A673 (cell line): ENCODE results near the gene MUC20. TPM values are rescaled to one million over a fixed set of nuclear protein-coding genes. Genes with fewer than 3 reads are reported as not detected.

Experiments
- BruUV-seq: library from RNA; stranded (reverse); fragments of 400-500 nt; replicated peaks from 2 replicates; lab custom pipeline; 2021; lab: Mats Ljungman, UMichigan
- CTCF ChIA-PET: fragments of 300-600 bp; sonication (Branson Sonifier 250); formaldehyde crosslinking; loops from one replicate; lab custom pipeline; 2022; ENCODE audit warnings: antibody characterized with exemption; lab: Charles Lee
- POLR2A ChIA-PET: fragments of 300-600 bp; sonication (Branson Sonifier 250); formaldehyde crosslinking; loops from one replicate; lab custom pipeline; 2022; ENCODE audit warnings: antibody characterized with exemption; ENCODE audit not compliant: low non-redundant PET; lab: Charles Lee
- DNase-seq: peaks from one replicate; pipeline ENCODE4 v3.0.0-alpha.2; 2015; ENCODE audit warnings: low spot score
- H3K27ac ChIP-seq: fragments of 200-600 bp; sonication (generic); 2 replicates; pipeline ENCODE4 v1.5.1; 2016; ENCODE audit warnings: mixed run types, low read depth, mild to moderate bottlenecking, mixed read lengths, antibody characterized with exemption, low read length; ENCODE audit not compliant: poor library complexity, severe bottlenecking
- H3K27me3 ChIP-seq: fragments of 200-600 bp; sonication (generic); replicated peaks from 2 replicates; pipeline ENCODE4 v1.6.1; 2017; ENCODE audit warnings: mixed run types, low read depth, mild to moderate bottlenecking, mixed read lengths, antibody characterized with exemption, low read length; ENCODE audit not compliant: insufficient read depth, poor library complexity
- H3K36me3 ChIP-seq: fragments of 200-600 bp; sonication (generic); 2 replicates; pipeline ENCODE4 v1.6.1; 2016; ENCODE audit warnings: mixed run types, mild to moderate bottlenecking, mixed read lengths, antibody characterized with exemption, low read length; ENCODE audit not compliant: insufficient read depth, poor library complexity, severe bottlenecking
- H3K4me1 ChIP-seq: fragments of 200-600 bp; sonication (generic); 2 replicates; pipeline ENCODE4 v1.6.1; 2017; ENCODE audit warnings: mixed run types, mild to moderate bottlenecking, mixed read lengths, antibody characterized with exemption, low read length; ENCODE audit not compliant: insufficient read depth, poor library complexity, severe bottlenecking
- H3K4me3 ChIP-seq: fragments of 200-600 bp; sonication (generic); 2 replicates; pipeline ENCODE4 v1.5.1; 2016; ENCODE audit warnings: low read depth, mixed run types, mild to moderate bottlenecking, mixed read lengths, low read length; ENCODE audit not compliant: poor library complexity, severe bottlenecking
- H3K9me3 ChIP-seq: fragments of 200-600 bp; sonication (generic); 2 replicates; pipeline ENCODE4 v1.6.1; 2016; ENCODE audit warnings: mixed run types, low read depth, mild to moderate bottlenecking, mixed read lengths, antibody characterized with exemption, low read length; ENCODE audit not compliant: poor library complexity, severe bottlenecking
- CTCF ChIP-seq: fragments of 300-800, 200-600 bp; sonication (generic); conservative IDR thresholded peaks from 2 replicates; pipeline ENCODE4 v1.5.1; 2017; ENCODE audit warnings: low read depth, mild to moderate bottlenecking, antibody characterized with exemption, low read length, moderate library complexity, mixed read lengths
- EZH2 ChIP-seq: fragments of 200-600 bp; sonication (generic); IDR thresholded peaks from 2 replicates; pipeline ENCODE4 v1.6.1; 2017; ENCODE audit warnings: borderline replicate concordance, low read depth, mild to moderate bottlenecking, mixed read lengths, antibody characterized with exemption, low read length; ENCODE audit not compliant: poor library complexity, severe bottlenecking
- intact Hi-C: fragments of 100-400 bp; cut with micrococcal nuclease; formaldehyde crosslinking; loops from one replicate; pipeline ENCODE4 v1.10.0; 2022; ENCODE audit not compliant: unreplicated experiment
- total RNA-seq: library from RNA; stranded (reverse); gene quantifications from 2 replicates; pipeline ENCODE4 v1.2.3, GENCODE V29; 2021

The MUC20 gene
- total RNA-seq, 1 experiment from 2014 or later, result 1.1 TPM

GRCh38 chr3:195754906-195755305 is 34.1 kb downstream of the MUC20 start:
- Histone ChIP-seq H3K27ac (no peak overlapping the region), H3K4me1 (no peaks in the 10 kb centered on the region), H3K27me3 (peaks cover 25% of the 10 kb centered on the region), H3K36me3 (no peaks in the 10 kb centered on the region), H3K4me3 (no peak overlapping the region), H3K9me3 (no peaks in the 10 kb centered on the region)
- ChIA-PET POLR2A (no interaction called here), CTCF (no interaction called here)
- intact Hi-C loops, result no loop called here
- BruUV-seq, result no TSS peak
- no peak for TF ChIP-seq CTCF
- TF ChIP-seq EZH2, result no peak
- DNase-seq, result no peak

- no peak for TF ChIP-seq CTCF
- no peak for TF ChIP-seq EZH2
- no TSS peak for BruUV-seq
Observed at GRCh38 chr3:195755391-195755790, 34.6 kb downstream of the MUC20 start.

GRCh38 chr3:195755791-195756676 is 35.3 kb downstream of the MUC20 start:
- CTCF ChIA-PET, result no interaction called here
- no peaks in the 10 kb centered on the region for H3K36me3 ChIP-seq
- H3K9me3 ChIP-seq, result no peaks in the 10 kb centered on the region
- peaks cover 36% of the 10 kb centered on the region for H3K27me3 ChIP-seq
- BruUV-seq, result no TSS peak
- intact Hi-C loops, result no loop called here
- H3K27ac ChIP-seq, result no peak overlapping the region
- H3K4me3 ChIP-seq, result no peak overlapping the region
- no peaks in the 10 kb centered on the region for H3K4me1 ChIP-seq
- POLR2A ChIA-PET, result no interaction called here
- DNase-seq, result no peak
- TF ChIP-seq CTCF, result no peak
- no peak for TF ChIP-seq EZH2

More at GRCh38 chr3:195755391-195755790, 34.6 kb downstream of the MUC20 start:
- H3K4me1 ChIP-seq, result no peaks in the 10 kb centered on the region
- H3K27me3 ChIP-seq, result peaks cover 30% of the 10 kb centered on the region
- no peaks in the 10 kb centered on the region for H3K9me3 ChIP-seq
- CTCF ChIA-PET, result no interaction called here
- H3K27ac ChIP-seq, result no peak overlapping the region
- POLR2A ChIA-PET, result no interaction called here
- H3K36me3 ChIP-seq, result no peaks in the 10 kb centered on the region
- no peak overlapping the region for H3K4me3 ChIP-seq
- no peak for DNase-seq
- intact Hi-C loops, result no loop called here
